HG02588 (cell line): Measurements from ENCODE around the gene MRPL33.
A peak's percentile ranks its signal among the peaks of the same experiment; 100 is the strongest.

Source experiments
- ATAC-seq: cut with Tn5 transposase; IDR thresholded peaks from one replicate; pipeline ENCODE4 v1.9.1; 2021; ENCODE audit warnings: mild to moderate bottlenecking, moderate library complexity; ENCODE audit not compliant: unreplicated experiment

The MRPL33 gene

GRCh38 chr2:27771548-27772335 is at the start of gene MRPL33:
TSS of gene MRPL33 (plus strand) at chr2:27771719. CDS start at chr2:27771778, 59 bp downstream.
- peak; percentile 91 for ATAC-seq

- no peak for ATAC-seq
Measured at GRCh38 chr2:27721884-27722485, 49.5 kb upstream of the MRPL33 start.

GRCh38 chr2:27723372-27724144 is 48.0 kb upstream of the MRPL33 start:
- no peak for ATAC-seq

GRCh38 chr2:27724191-27724590 is 47.3 kb upstream of the MRPL33 start:
- no peak for ATAC-seq

- ATAC-seq: no peak
Measured at GRCh38 chr2:27724905-27725701, 46.4 kb upstream of the MRPL33 start.

GRCh38 chr2:27727257-27727656 is 44.3 kb upstream of the MRPL33 start:
- no peak for ATAC-seq

- no peak for ATAC-seq
Measured at GRCh38 chr2:27728081-27728858, 43.2 kb upstream of the MRPL33 start.

- no peak for ATAC-seq
Measured at GRCh38 chr2:27729198-27729597, 42.3 kb upstream of the MRPL33 start.

- no peak for ATAC-seq
Measured at GRCh38 chr2:27729614-27730013, 41.9 kb upstream of the MRPL33 start.

GRCh38 chr2:27730261-27730662 is 41.3 kb upstream of the MRPL33 start:
- ATAC-seq: no peak

- no peak for ATAC-seq
Measured at GRCh38 chr2:27730980-27731691, 40.4 kb upstream of the MRPL33 start.

GRCh38 chr2:27734305-27734704 is 37.2 kb upstream of the MRPL33 start:
- no peak for ATAC-seq

- no peak for ATAC-seq
Measured at GRCh38 chr2:27735263-27735904, 36.1 kb upstream of the MRPL33 start.

GRCh38 chr2:27736031-27736889 is 35.3 kb upstream of the MRPL33 start:
- no peak for ATAC-seq

- no peak for ATAC-seq
Measured at GRCh38 chr2:27736890-27737204, 34.7 kb upstream of the MRPL33 start.

GRCh38 chr2:27737676-27738348 is 33.7 kb upstream of the MRPL33 start:
- no peak for ATAC-seq

- ATAC-seq: no peak
Measured at GRCh38 chr2:27738349-27739057, 33.0 kb upstream of the MRPL33 start.
